ENCODE results near the gene SLC12A5.

DNA sequence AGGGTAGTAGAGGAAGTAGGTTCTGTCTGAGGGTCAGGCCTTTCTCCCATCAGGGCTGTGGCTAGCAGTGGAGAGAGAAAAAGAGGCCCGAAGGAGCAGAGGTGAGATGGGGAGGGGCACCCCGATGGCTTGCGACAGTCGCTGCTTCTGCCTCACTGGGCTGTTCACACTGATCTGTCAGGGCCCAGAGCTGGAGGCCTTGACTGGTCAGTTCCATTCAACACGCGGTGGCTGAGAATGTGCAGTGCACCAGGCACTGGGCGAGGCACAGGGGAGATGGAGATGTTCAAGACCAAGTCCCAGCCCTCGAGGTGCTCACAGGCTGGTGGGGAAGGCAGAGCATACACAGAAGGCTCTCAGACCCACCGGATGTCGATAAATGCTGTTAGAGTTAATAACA lies 21.4 kb downstream of the SLC12A5 start:
- no peak for TF ChIP-seq EZH2 (IDR thresholded peaks at IDR 0.05)
- TF ChIP-seq, protein P1, sequence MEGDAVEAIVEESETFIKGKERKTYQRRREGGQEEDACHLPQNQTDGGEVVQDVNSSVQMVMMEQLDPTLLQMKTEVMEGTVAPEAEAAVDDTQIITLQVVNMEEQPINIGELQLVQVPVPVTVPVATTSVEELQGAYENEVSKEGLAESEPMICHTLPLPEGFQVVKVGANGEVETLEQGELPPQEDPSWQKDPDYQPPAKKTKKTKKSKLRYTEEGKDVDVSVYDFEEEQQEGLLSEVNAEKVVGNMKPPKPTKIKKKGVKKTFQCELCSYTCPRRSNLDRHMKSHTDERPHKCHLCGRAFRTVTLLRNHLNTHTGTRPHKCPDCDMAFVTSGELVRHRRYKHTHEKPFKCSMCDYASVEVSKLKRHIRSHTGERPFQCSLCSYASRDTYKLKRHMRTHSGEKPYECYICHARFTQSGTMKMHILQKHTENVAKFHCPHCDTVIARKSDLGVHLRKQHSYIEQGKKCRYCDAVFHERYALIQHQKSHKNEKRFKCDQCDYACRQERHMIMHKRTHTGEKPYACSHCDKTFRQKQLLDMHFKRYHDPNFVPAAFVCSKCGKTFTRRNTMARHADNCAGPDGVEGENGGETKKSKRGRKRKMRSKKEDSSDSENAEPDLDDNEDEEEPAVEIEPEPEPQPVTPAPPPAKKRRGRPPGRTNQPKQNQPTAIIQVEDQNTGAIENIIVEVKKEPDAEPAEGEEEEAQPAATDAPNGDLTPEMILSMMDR (IDR thresholded peaks at IDR 0.05) = no peak
- TF ChIP-seq EZH2phosphoT487 (IDR thresholded peaks at IDR 0.05) = no peak

Measured in neural progenitor cell (in vitro differentiated cells).